HG02884 (cell line): ENCODE measurements around the gene MOCOS.

Experiments
- ATAC-seq: cut with Tn5 transposase; IDR thresholded peaks from one replicate; pipeline ENCODE4 v1.9.1; 2021; ENCODE audit warnings: mild to moderate bottlenecking, moderate library complexity; ENCODE audit not compliant: unreplicated experiment

The MOCOS gene

DNA sequence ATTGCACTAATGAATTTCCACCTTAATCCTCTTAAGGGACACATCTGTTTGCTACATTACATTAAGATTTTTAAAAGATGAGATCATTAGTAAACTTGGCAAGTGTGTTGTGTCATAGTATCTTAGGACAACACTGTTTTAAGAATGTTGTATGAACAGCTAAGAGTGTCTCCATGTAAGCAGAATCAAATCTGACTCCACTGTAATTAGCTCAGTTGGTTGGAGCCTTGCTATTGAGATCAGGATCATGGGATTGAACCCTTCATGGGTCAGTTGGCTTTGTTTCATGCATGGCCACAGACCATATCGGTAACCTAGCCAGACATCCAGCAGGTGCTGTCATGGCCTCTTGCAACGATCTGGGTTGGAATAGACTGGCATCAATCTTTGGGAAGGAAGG is 115.4 kb downstream of the MOCOS start:
- no peak for ATAC-seq

DNA sequence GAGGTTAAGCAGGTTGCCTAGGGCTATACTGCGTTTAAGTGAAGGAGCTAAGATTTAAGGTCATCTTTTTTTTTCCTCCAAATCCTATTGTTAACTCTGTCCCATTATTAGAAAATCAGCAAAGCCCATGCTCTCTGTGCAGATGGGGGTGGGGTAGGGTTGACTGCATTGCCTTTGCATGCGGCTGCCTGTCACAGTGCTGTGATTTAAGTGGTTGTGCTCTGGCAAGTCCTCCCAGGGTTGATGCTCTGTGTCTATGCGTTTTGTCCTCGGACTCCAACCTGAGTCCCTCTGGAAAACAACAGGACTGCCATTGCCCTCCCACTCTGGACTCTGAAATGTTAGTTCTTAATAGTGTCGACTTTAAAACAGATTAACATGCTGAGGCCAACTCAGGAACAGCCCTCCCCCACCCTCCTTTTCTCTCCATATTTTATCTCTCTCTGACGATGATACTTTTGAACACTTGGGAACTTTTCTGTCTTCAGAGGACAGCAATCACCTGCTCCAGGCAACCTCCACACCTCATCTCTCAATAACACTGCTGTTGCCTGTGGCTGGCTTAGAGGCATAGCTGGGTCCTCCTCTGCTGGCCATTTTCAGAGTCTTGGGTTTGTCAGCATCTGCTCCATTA is 116.0 kb downstream of the MOCOS start:
- no peak for ATAC-seq

DNA sequence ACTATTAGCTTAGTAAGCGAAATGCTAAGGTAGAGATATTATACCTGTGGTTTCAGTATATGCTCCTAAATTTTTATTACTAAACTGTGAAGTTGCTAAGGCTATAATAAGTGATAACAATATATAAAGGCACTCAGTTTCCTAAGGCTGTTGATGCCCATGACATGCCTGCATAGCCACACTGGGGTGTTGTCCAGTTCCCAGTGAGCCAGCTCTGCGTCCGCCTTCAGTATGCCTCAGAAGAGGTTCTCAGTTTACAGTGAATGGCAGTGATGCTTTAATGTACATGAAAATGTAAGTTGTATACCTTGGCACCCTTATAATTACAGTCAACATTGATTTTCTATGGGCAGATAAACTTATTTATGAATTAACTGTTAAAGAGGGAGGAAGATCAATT is 117.4 kb downstream of the MOCOS start:
- no peak for ATAC-seq

DNA sequence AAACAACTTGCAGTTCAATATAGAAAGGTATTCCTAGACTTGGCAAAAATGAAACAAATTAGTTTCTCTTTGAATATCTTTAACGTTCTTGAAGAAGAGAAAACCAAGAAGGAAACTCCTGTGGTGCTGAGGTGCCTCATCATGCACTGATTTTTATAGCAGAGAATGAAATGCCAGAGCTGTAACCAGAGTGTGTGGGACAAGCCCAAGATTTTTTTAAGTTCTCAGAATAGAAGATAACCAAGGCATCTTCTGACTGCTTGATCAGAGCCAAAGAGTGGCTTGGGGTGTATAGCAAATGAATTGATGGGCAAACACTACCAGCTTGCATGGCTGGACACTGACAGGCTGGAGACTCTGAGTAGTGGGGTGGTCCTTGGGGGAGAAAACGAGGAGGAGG is 118.1 kb downstream of the MOCOS start:
- ATAC-seq, result no peak

DNA sequence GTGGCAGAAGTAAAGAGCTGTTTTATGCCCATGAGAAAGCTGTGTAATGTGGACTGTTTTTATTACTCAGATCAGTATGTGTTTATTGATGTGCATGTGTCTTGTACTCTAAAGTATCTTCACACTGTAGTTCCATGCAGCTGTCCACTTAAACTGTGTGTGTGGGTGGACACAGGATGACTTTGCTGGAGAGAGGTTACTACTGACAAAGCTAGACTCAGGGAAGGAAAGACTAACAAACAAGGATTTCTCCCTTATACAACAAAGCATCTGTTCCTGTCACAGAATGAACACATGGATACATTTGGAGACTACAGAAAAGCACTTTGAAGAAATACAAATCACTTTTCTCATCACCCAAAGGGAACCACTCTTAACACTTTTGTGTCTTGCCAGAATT is 120.2 kb downstream of the MOCOS start:
- ATAC-seq, result no peak

DNA sequence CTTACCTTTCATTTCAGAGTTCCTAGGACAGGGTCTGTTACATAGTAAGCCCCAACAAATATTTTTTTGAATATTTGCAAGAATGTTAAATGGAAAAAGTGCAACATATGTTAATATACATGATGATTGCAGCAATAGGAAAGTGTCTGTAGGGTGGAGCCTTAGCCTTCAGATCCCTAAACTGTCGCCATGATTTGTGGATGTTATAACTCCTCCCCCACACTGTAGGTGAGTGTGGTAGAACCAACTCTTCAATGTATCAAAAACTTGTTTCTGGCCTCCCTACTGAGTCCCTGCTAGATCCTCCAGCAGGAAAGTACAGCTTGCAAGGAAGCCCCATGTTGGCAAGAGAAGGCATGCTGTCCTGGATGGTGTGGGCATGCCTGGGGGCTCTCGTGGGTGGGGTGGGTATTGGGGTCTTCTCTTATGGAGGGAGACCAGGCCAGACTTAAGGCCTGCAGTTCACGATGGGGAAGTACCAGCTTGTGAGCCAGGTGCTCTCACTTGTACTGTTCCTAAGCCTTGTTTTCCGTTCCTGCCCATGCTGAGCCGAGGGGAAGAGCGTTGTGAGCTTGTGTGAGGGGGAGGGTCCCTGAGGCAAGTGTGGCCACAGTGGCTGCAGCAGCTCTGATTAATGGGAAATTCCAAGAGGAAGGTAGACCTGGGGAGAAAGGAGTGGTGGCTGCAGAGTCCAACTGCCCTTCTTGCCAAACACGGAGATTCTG is 121.6 kb downstream of the MOCOS start:
- no peak for ATAC-seq

DNA sequence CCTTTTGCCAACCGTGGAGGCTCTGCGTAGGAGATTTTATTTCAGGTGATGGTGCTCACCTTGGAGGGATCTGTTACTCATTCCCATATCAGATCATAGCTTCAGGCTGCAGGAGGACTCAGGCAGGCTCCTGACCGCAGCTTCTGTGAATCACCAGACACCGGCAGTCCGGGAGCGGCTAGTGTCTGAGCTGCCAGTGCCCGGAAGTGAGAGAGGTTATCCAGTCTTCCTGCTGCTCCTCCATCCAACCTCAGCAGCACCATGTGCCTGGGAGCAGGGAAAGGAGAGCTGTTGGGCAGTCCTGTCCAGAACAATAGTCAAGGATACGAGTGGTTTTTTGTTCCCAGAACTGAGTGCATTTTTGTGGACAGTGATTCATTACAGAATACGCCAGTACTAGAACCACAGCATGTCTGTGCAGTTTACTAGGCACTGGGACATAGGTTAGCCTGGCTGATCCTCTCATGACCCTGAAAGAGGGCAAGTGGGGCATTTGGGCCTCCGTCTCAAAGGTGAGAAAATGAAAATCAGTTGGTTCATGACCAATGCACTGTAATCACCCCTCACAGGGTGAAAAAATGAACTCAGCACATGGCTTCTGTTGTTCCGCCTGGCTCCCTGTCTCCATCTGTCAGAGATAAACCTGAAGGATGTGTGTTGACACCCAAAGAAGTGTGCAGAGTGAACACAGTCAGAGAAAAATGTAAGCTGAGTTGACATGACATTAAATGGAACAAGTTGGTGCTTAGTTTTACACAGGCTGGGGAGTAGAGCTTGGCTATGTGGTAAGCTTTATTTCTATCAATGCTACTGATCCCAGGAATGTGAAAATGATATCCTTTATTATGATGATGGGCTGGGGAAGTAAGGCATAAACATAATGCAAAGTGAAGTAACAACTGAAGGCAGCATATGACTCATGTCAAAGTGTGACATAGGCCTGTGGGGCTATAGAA is 122.4 kb downstream of the MOCOS start:
- ATAC-seq, result no peak

DNA sequence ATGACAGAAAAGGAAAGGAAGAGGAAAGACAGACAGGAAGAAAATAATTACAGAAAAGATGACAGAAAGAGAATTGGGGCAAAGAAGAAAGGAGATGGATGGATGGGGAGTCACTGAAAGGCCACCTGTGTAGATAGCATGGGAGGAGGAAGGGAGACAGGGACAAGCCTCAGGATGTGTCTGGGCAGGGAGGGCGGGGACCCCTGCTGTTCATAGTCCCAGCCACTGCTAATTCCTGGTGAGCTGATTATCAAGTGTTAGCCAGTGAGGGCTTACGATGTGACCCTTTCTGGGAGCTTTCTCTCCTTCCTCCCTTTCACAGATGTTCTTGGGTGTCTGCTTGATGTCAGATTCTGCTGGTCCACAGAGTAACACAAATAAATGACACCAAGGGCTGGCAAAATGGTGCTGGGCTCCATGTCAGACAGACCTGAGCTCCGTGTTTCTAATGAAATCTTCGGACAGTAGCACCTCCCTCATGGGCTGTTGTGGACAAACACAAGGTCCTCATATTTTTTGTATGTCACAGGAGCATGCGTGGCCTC is 123.8 kb downstream of the MOCOS start:
- ATAC-seq, result no peak

DNA sequence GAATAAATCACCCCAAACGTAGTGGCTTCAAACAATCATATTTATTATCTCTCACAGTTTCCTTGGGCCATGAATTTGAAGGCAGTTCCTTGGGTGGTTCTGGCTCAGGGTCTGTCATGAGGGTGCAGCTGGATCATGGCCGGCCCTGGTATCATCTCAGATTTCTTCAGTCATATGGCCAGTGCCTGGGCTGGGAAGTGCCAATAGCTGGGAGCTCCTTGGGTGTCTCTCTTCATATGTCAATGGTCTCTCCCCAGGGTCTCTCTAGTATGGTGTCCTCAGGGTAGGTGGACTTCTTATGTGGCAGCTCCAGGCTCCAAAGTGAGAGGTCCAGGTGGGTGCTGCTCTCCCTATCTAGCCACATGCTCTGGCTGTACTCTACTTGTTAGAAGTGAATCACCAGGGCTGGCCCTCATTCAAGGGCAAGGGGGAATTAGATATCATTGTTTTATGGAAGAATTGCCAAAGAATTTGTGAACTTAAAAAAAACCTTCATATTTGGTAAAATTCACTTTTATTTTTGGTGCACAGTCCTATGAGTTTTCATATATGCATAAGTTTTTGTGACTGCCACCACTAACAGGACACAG is 125.6 kb downstream of the MOCOS start:
- ATAC-seq, result no peak

DNA sequence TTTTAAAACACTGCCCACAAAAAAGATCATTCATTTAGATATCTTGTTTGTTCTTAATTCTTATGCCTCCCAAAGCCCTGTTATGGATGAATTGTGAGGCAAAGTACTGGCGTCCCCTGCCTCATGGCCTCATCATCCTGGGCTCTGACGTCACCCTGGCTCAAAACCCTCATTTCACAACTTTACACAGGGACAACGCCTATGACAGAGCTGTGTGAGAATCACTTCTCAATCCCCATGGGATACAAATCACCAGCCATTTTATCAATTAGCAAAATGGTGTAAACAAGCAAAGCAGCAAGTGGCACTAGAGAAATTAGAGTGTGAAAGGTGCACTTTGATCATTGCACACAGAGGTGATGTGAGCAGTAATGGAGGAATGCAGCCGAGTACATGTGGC is 126.8 kb downstream of the MOCOS start:
- no peak for ATAC-seq

DNA sequence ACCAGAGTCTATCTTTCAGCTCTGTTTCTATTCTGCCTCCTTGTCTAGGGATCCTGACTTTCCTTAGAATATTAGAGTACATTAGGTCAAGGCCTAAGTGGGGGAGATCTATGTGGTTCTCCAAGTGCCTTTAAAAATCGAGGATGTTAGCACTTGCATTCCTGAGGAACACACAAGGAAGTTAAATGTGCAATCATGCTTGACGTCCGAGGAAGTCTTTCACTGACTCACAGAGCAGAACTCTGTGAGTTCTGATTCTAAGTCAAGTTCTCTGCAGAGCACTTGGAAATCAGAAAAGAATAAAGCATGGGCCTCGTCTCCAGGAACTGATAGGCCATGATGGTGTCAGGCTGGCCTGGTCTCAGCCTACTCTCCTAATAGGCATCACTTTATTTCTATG is 127.5 kb downstream of the MOCOS start:
- ATAC-seq, result no peak

DNA sequence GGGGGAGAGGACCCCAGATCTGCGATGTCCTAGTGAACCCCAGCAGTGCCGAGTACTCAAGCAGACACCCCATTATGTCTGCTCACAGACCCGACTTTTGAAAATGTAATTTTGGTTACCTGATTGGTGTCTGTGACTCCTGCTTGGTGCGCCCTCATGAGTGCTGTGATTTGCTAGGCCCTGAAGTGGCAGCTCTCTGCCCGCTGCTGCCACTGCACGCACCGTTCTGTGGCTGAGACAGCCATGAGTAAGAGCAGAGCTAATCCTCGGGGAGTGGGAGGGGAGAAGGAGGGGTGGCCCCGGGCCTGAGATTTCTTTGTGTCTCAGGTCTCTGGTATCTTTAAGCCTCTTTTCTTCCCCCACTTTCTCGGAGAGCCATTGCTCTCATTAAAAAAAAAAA is 128.4 kb downstream of the MOCOS start:
- no peak for ATAC-seq

DNA sequence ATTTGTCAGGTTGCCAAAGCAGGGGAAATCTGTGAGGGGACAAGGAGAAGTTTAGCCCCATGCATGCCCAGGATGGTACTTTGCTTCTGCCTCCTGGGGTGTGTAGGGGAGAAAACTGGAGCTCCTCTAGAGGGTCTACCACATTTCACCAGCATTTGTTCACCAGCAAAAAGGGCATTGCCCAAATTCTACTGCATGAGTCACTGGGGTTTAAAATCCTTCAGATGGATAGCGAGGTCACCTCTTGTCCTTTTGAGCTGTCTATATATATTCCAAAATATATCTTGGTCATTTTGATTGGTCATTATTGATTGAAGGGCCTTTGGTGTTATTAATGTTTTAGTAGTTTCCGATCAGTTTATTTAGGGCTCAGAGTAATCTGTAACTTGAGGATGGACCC is 128.9 kb downstream of the MOCOS start:
- ATAC-seq, result no peak
